ENCODE measurements around the gene BAIAP2L1. TPM values are rescaled to one million over a fixed set of nuclear protein-coding genes. Genes with fewer than 3 reads are reported as not detected.
"Not testable (repeated sequence)": the region's sequence is repeated elsewhere in the genome, so short reads cannot be mapped to it uniquely, and the experiment has no call there.

Gene BAIAP2L1, protein sequence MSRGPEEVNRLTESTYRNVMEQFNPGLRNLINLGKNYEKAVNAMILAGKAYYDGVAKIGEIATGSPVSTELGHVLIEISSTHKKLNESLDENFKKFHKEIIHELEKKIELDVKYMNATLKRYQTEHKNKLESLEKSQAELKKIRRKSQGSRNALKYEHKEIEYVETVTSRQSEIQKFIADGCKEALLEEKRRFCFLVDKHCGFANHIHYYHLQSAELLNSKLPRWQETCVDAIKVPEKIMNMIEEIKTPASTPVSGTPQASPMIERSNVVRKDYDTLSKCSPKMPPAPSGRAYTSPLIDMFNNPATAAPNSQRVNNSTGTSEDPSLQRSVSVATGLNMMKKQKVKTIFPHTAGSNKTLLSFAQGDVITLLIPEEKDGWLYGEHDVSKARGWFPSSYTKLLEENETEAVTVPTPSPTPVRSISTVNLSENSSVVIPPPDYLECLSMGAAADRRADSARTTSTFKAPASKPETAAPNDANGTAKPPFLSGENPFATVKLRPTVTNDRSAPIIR
- 38.7 to 49.0 TPM (median 41.7 TPM) in 3 replicates for polyA plus RNA-seq
- polyA plus RNA-seq (2011; ENCODE audit: low read depth): 73.3 TPM
- polyA plus RNA-seq (2011; cell fraction: cytosol; rRNA removed): 45.4 and 52.2 TPM in 2 replicates
- 86.6 and 102 TPM in 2 replicates for polyA plus RNA-seq (2011; cell fraction: nucleus; rRNA removed)
- 35.6 and 40.3 TPM in 2 replicates for polyA plus RNA-seq (2012; ENCODE audit: low replicate concordance)
- polyA minus RNA-seq: 39.6 to 50.3 TPM (median 42.2 TPM) in 3 replicates
- polyA minus RNA-seq (2011; cell fraction: cytosol; rRNA and poly(A)+ RNA removed): 33.2 TPM
- 34.5 and 47.5 TPM in 2 replicates for polyA minus RNA-seq (2011; cell fraction: nucleus; rRNA and poly(A)+ RNA removed)

DNA sequence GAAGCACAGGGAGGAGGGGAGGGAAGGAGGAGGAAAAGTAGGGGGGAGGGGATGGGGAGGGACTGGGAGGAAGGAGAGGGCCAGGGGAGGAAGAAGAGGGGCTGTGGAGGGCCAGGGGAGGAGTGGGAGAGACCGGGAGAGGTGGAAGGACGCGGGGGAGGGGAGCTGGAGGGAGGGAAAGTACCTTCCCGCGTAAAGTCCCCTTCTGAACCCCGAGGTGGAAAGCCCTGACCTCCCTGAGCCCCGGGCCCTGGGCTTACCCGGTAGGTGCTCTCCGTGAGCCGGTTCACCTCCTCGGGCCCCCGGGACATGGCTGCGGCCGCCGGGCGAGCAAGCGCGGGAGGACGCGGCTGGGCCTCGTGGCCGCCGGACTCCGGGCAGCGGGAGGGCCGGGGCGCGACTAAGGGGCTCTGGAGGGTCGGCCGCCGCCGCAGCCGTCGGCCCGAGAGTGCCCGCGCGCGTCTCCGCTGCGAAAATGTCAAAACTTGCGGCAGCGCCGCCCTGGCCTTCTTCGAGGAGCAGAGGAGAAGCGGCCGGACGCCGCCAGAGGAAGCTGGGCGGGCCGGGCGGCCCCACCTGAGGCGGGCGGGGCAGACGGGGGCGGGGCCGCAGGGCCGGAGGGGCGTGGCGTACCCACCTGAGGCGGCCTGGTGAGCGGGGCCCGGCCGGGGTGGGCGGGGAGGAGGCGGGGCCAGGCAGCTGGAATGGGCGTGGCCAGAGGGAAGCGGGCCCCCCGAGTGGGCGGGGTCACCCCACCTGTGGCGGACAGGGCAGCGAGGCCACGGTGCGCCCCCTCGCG is at the start of gene BAIAP2L1:
BAIAP2L1 (minus strand) TSS at position 549 of the 799 bp plus-strand sequence; CDS start at position 311, 238 bp downstream.
- TF ChIP-seq, protein P1, sequence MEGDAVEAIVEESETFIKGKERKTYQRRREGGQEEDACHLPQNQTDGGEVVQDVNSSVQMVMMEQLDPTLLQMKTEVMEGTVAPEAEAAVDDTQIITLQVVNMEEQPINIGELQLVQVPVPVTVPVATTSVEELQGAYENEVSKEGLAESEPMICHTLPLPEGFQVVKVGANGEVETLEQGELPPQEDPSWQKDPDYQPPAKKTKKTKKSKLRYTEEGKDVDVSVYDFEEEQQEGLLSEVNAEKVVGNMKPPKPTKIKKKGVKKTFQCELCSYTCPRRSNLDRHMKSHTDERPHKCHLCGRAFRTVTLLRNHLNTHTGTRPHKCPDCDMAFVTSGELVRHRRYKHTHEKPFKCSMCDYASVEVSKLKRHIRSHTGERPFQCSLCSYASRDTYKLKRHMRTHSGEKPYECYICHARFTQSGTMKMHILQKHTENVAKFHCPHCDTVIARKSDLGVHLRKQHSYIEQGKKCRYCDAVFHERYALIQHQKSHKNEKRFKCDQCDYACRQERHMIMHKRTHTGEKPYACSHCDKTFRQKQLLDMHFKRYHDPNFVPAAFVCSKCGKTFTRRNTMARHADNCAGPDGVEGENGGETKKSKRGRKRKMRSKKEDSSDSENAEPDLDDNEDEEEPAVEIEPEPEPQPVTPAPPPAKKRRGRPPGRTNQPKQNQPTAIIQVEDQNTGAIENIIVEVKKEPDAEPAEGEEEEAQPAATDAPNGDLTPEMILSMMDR (optimal IDR thresholded peaks at IDR 0.05 in 1 of 3, IDR thresholded peaks at IDR 0.05 in 1 of 3, conservative IDR thresholded peaks at IDR 0.05 in 1 of 3; ENCODE audit: extremely low read depth in 1 of 3, insufficient read depth in 2 of 3, low read length in 3 of 3): peak in 1 of 3 experiments; percentile 92
- no peak for TF ChIP-seq EZH2 (IDR thresholded peaks at IDR 0.05; ENCODE audit: low read length)

DNA sequence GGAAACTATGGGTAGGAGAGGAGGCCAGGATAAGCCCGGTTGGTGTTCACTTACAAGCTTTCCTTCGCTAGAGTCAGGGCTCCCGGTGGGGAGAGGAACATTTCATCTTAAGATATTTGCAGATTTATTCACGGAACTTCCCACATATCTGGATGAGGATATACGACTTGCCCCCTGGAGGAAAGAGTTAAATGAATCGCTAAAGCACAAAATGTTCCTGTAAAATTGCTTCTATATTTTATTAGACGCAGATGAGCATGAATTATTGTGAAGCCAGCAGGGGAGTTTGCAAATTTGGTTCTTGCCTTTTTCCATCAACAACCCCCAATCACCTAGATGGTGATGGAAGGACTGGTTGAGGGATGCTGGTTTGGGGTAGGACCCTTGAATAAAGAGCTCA is 47.9 kb upstream of the BAIAP2L1 start:
- H3K79me2 ChIP-seq (ENCODE audit: control insufficient read depth, insufficient read depth, low read length): no peaks in the 10 kb centered on the region
- H3K36me3 ChIP-seq (ENCODE audit: control insufficient read depth in 2 of 2, extremely low read depth in 1 of 2, insufficient read depth in 2 of 2, low read length in 2 of 2): no peaks in the 10 kb centered on the region
- H3K27me3 ChIP-seq (ENCODE audit: control insufficient read depth, extremely low read depth, insufficient read depth, low read length): no peaks in the 10 kb centered on the region
- H3K27ac ChIP-seq (ENCODE audit: control insufficient read depth, insufficient read depth, low read length): no peak overlapping the region
- no peak for FAIRE-seq
- no peak overlapping the region for H3K9ac ChIP-seq (ENCODE audit: control insufficient read depth, extremely low read depth, insufficient read depth, low read length)
- no peaks in the 10 kb centered on the region for H3K9me1 ChIP-seq (ENCODE audit: control insufficient read depth, extremely low read depth, insufficient read depth, low read length)
- H4K20me1 ChIP-seq (ENCODE audit: control insufficient read depth, extremely low read depth, insufficient read depth, low read length): no peaks in the 10 kb centered on the region
- no peaks in the 10 kb centered on the region for H3K9me3 ChIP-seq (ENCODE audit: control insufficient read depth, low read depth, low read length)
- no peaks in the 10 kb centered on the region for H3K4me1 ChIP-seq (ENCODE audit: control insufficient read depth, extremely low read depth, insufficient read depth, low read length)
- H3K4me3 ChIP-seq (ENCODE audit: control insufficient read depth in 2 of 3, extremely low read depth in 1 of 3, insufficient read depth in 2 of 3, low read depth in 1 of 3, low read length in 3 of 3): no peak overlapping the region
- H3K4me2 ChIP-seq (ENCODE audit: control insufficient read depth, extremely low read depth, insufficient read depth, low read depth, low read length): no peak overlapping the region
- TF ChIP-seq EZH2 (IDR thresholded peaks at IDR 0.05; ENCODE audit: low read length): no peak
- TF ChIP-seq, protein P1 (optimal IDR thresholded peaks at IDR 0.05 in 1 of 3, IDR thresholded peaks at IDR 0.05 in 1 of 3, conservative IDR thresholded peaks at IDR 0.05 in 1 of 3; ENCODE audit: extremely low read depth in 1 of 3, insufficient read depth in 2 of 3, low read length in 3 of 3): no peak
- dilution Hi-C loops (cut with MboI; ENCODE audit: extremely low pct_ligation_motif_present, low sequenced_read_pairs): no loop called here
- DNase-seq (ENCODE audit: low read depth, low spot score): no peak
- no peak overlapping the region for H2AFZ ChIP-seq (ENCODE audit: control insufficient read depth, low read length)

More for the DNA sequence above, at the start of gene BAIAP2L1:
- dilution Hi-C loops (cut with MboI; ENCODE audit: extremely low pct_ligation_motif_present, low sequenced_read_pairs): no loop called here
- Histone ChIP-seq H3K4me2 (ENCODE audit: control insufficient read depth, extremely low read depth, insufficient read depth, low read depth, low read length) (peak within 1 kb of the TSS; percentile 94), H3K4me1 (ENCODE audit: control insufficient read depth, extremely low read depth, insufficient read depth, low read length) (peaks cover 7% of the 10 kb centered on the region), H3K79me2 (ENCODE audit: control insufficient read depth, insufficient read depth, low read length) (peaks cover 43% of the 10 kb centered on the region), H3K36me3 (ENCODE audit: control insufficient read depth in 2 of 2, extremely low read depth in 1 of 2, insufficient read depth in 2 of 2, low read length in 2 of 2) (peaks cover 0 to 1% of the 10 kb centered on the region in 2 experiments), H3K27ac (ENCODE audit: control insufficient read depth, insufficient read depth, low read length) (peak within 1 kb of the TSS; percentile 94), H2AFZ (ENCODE audit: control insufficient read depth, low read length) (peak within 1 kb of the TSS; percentile 51), H4K20me1 (ENCODE audit: control insufficient read depth, extremely low read depth, insufficient read depth, low read length) (peaks cover 4% of the 10 kb centered on the region), H3K9me1 (ENCODE audit: control insufficient read depth, extremely low read depth, insufficient read depth, low read length) (no peaks in the 10 kb centered on the region), H3K9ac (ENCODE audit: control insufficient read depth, extremely low read depth, insufficient read depth, low read length) (peak within 1 kb of the TSS; percentile 89), H3K27me3 (ENCODE audit: control insufficient read depth, extremely low read depth, insufficient read depth, low read length) (no peaks in the 10 kb centered on the region), H3K9me3 (ENCODE audit: control insufficient read depth, low read depth, low read length) (no peaks in the 10 kb centered on the region), H3K4me3 (ENCODE audit: control insufficient read depth in 2 of 3, extremely low read depth in 1 of 3, insufficient read depth in 2 of 3, low read depth in 1 of 3, low read length in 3 of 3) (peak within 1 kb of the TSS; percentile 83 to 95 (median 90))
- FAIRE-seq (no peak), DNase-seq (ENCODE audit: low read depth, low spot score) (peak; percentile 52)

GRCh38 chr7:98440992-98441391 is 40.1 kb upstream of the BAIAP2L1 start:
- FAIRE-seq; DNase-seq (ENCODE audit: low read depth, low spot score); H3K4me2 ChIP-seq (ENCODE audit: control insufficient read depth, extremely low read depth, insufficient read depth, low read depth, low read length); H2AFZ ChIP-seq (ENCODE audit: control insufficient read depth, low read length); H3K27ac ChIP-seq (ENCODE audit: control insufficient read depth, insufficient read depth, low read length); H3K4me3 ChIP-seq (ENCODE audit: control insufficient read depth in 2 of 3, extremely low read depth in 1 of 3, insufficient read depth in 2 of 3, low read depth in 1 of 3, low read length in 3 of 3); H4K20me1 ChIP-seq (ENCODE audit: control insufficient read depth, extremely low read depth, insufficient read depth, low read length); H3K9me1 ChIP-seq (ENCODE audit: control insufficient read depth, extremely low read depth, insufficient read depth, low read length); H3K9me3 ChIP-seq (ENCODE audit: control insufficient read depth, low read depth, low read length); dilution Hi-C loops (cut with MboI; ENCODE audit: extremely low pct_ligation_motif_present, low sequenced_read_pairs); H3K27me3 ChIP-seq (ENCODE audit: control insufficient read depth, extremely low read depth, insufficient read depth, low read length); H3K79me2 ChIP-seq (ENCODE audit: control insufficient read depth, insufficient read depth, low read length); H3K9ac ChIP-seq (ENCODE audit: control insufficient read depth, extremely low read depth, insufficient read depth, low read length); H3K36me3 ChIP-seq (ENCODE audit: control insufficient read depth in 2 of 2, extremely low read depth in 1 of 2, insufficient read depth in 2 of 2, low read length in 2 of 2); H3K4me1 ChIP-seq (ENCODE audit: control insufficient read depth, extremely low read depth, insufficient read depth, low read length): not testable (repeated sequence)

Measured in keratinocyte (primary cell).